Esophagus squamous epithelium (tissue), 4 donors: ENCODE results near the gene ULK4.

Experiments used
- POLR2A ChIP-seq, 4 donors: fragments of 450-650 bp; IDR thresholded peaks; one replicate each; pipeline ENCODE4 v1.6.1; 2017; ENCODE audit warnings: antibody characterized with exemption in 4 of 4, mild to moderate bottlenecking in 4 of 4, moderate library complexity in 3 of 4
- TF ChIP-seq, protein P1 (sequence below), 6 experiments: fragments of 450-650 bp in 4 of 6; fragments of 200-600 bp in 2 of 6; sonication (generic) in 2 of 6; IDR thresholded peaks; one replicate each; pipeline ENCODE4 v1.5.1; 2016 to 2019; ENCODE audit warnings: antibody characterized with exemption in 6 of 6, mild to moderate bottlenecking in 4 of 6, moderate library complexity in 4 of 6

DNA sequence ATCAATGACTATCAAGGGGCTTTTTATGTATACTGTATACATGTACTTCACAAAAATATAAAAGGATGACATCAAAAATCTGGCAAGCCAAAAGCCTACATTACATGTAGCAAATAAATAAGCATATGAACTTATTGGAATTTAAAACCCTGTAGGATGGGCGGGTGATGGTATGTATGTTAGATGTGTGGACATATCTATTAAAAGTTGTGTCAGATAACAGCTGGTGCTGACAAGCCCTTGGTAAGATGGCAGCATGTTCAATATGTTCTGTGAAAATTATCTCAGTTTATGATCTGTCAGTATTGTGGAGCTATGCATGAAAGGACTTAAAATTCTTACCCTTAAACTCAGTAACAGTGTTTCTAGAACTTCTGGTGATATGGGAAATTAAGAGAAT is 742.5 kb downstream of the ULK4 start:
- TF ChIP-seq, protein P1, sequence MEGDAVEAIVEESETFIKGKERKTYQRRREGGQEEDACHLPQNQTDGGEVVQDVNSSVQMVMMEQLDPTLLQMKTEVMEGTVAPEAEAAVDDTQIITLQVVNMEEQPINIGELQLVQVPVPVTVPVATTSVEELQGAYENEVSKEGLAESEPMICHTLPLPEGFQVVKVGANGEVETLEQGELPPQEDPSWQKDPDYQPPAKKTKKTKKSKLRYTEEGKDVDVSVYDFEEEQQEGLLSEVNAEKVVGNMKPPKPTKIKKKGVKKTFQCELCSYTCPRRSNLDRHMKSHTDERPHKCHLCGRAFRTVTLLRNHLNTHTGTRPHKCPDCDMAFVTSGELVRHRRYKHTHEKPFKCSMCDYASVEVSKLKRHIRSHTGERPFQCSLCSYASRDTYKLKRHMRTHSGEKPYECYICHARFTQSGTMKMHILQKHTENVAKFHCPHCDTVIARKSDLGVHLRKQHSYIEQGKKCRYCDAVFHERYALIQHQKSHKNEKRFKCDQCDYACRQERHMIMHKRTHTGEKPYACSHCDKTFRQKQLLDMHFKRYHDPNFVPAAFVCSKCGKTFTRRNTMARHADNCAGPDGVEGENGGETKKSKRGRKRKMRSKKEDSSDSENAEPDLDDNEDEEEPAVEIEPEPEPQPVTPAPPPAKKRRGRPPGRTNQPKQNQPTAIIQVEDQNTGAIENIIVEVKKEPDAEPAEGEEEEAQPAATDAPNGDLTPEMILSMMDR (IDR thresholded peaks at IDR 0.05) = no peak
- no peak for TF ChIP-seq POLR2A (IDR thresholded peaks at IDR 0.05)
